H1 (cell line): ENCODE data around the gene MROH8.

Source experiments
- CREB1 ChIP-seq: IDR thresholded peaks from 2 replicates; pipeline ENCODE4 v1.6.1; 2012; ENCODE audit warnings: inconsistent platforms
- CTBP2 ChIP-seq: IDR thresholded peaks from 2 replicates; pipeline ENCODE4 v1.7.0; 2011; ENCODE audit warnings: borderline replicate concordance, mild to moderate bottlenecking, moderate library complexity, mixed read lengths, low read length; ENCODE audit not compliant: insufficient read depth, insufficient read length
- EP300 ChIP-seq, 2 experiments: IDR thresholded peaks; 1 replicate in 1 of 2; 2 replicates in 1 of 2; pipeline ENCODE4 v1.6.1; 2011 to 2012; ENCODE audit warnings: low read depth in 2 of 2, low read length in 2 of 2, mild to moderate bottlenecking in 2 of 2, borderline replicate concordance in 1 of 2, inconsistent platforms in 1 of 2, moderate library complexity in 1 of 2
- GABPA ChIP-seq: IDR thresholded peaks from 2 replicates; pipeline ENCODE4 v1.6.1; 2011; ENCODE audit warnings: mild to moderate bottlenecking, low read length, moderate library complexity, borderline replicate concordance; ENCODE audit not compliant: insufficient read depth
- HDAC2 ChIP-seq, 2 experiments: fragments of 300-600 bp in 1 of 2; sonication (generic) in 1 of 2; IDR thresholded peaks; 2 replicates each; pipeline ENCODE4 v1.6.1; 2011 to 2012; ENCODE audit warnings: low read depth in 2 of 2, low read length in 2 of 2, mild to moderate bottlenecking in 2 of 2, moderate library complexity in 2 of 2, borderline replicate concordance in 1 of 2, inconsistent platforms in 1 of 2
- POLR2A ChIP-seq, 2 experiments: IDR thresholded peaks; 1 replicate in 1 of 2; 2 replicates in 1 of 2; pipeline ENCODE4 v1.6.1; 2011; ENCODE audit warnings: low read depth in 2 of 2, low read length in 2 of 2, mild to moderate bottlenecking in 2 of 2; ENCODE audit errors: control extremely low read depth in 1 of 2
- RAD21 ChIP-seq, 2 experiments: IDR thresholded peaks in 1 of 2; conservative IDR thresholded peaks in 1 of 2; 2 replicates each; pipeline ENCODE4 v1.6.1; 2011; ENCODE audit warnings: low read depth in 2 of 2, low read length in 2 of 2, improper control_type of control experiment in 1 of 2, inconsistent platforms in 1 of 2, mild to moderate bottlenecking in 1 of 2, moderate library complexity in 1 of 2
- SRF ChIP-seq: IDR thresholded peaks from 2 replicates; pipeline ENCODE4 v1.6.1; 2011; ENCODE audit warnings: mild to moderate bottlenecking, low read depth, low read length, moderate library complexity
- SUZ12 ChIP-seq: fragments of 200-600 bp; sonication (generic); IDR thresholded peaks from 2 replicates; pipeline ENCODE4 v1.6.1; 2012; ENCODE audit warnings: mild to moderate bottlenecking, inconsistent platforms, low read length, moderate library complexity, mixed read lengths
- YY1 ChIP-seq: IDR thresholded peaks from 2 replicates; pipeline ENCODE4 v1.6.1; 2011; ENCODE audit warnings: low read depth, mild to moderate bottlenecking, low read length
- ZNF274 ChIP-seq: IDR thresholded peaks from 2 replicates; pipeline ENCODE4 v1.7.0; 2012; ENCODE audit warnings: low read length, borderline replicate concordance; ENCODE audit errors: extremely low read depth
- TF ChIP-seq, protein P1 (sequence below), 3 experiments: IDR thresholded peaks; 1 replicate in 2 of 3; 2 replicates in 1 of 3; pipeline versions ENCODE4 v1.5.1 to v1.6.1; 2011; ENCODE audit warnings: low read length in 3 of 3, mild to moderate bottlenecking in 3 of 3, inconsistent platforms in 2 of 3, low read depth in 1 of 3, moderate library complexity in 1 of 3; ENCODE audit not compliant: insufficient read depth in 1 of 3; ENCODE audit errors: control extremely low read depth in 1 of 3
- TF ChIP-seq, protein P2 (sequence below): IDR thresholded peaks from 2 replicates; pipeline ENCODE4 v1.6.1; 2012; ENCODE audit warnings: inconsistent platforms

DNA sequence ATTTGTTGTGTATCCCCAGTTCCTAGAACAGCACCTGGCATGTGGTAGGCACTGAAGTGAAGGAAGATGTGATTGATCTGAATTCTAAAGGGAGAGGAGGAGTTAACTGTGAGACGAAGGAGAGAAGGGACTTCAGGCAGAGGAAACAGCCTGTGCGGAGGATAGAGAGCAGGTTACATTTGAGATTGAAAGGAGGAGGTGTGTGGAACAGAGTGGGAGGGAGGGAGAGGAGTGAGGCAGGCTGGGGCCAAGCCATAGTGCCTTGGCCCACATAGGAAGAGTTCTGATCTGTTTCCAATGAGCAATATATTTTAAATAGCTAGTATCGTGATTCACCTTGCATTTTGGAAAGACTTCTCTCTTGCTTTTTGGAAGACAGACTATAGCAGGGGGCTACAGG lies 13.9 kb upstream of the MROH8 start:
- TF ChIP-seq, protein P1, sequence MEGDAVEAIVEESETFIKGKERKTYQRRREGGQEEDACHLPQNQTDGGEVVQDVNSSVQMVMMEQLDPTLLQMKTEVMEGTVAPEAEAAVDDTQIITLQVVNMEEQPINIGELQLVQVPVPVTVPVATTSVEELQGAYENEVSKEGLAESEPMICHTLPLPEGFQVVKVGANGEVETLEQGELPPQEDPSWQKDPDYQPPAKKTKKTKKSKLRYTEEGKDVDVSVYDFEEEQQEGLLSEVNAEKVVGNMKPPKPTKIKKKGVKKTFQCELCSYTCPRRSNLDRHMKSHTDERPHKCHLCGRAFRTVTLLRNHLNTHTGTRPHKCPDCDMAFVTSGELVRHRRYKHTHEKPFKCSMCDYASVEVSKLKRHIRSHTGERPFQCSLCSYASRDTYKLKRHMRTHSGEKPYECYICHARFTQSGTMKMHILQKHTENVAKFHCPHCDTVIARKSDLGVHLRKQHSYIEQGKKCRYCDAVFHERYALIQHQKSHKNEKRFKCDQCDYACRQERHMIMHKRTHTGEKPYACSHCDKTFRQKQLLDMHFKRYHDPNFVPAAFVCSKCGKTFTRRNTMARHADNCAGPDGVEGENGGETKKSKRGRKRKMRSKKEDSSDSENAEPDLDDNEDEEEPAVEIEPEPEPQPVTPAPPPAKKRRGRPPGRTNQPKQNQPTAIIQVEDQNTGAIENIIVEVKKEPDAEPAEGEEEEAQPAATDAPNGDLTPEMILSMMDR (IDR thresholded peaks at IDR 0.05; ENCODE audit: control extremely low read depth in 1 of 3, insufficient read depth in 1 of 3, low read depth in 1 of 3, low read length in 3 of 3), result no peak
- TF ChIP-seq SRF (no peak), HDAC2 (IDR thresholded peaks at IDR 0.05; ENCODE audit: borderline replicate concordance in 1 of 2, low read depth in 2 of 2, low read length in 2 of 2) (no peak), RAD21 (IDR thresholded peaks at IDR 0.05 in 1 of 2, conservative IDR thresholded peaks at IDR 0.05 in 1 of 2; ENCODE audit: low read depth in 2 of 2, low read length in 2 of 2) (no peak), ZNF274 (no peak), CREB1 (no peak), POLR2A (IDR thresholded peaks at IDR 0.05; ENCODE audit: control extremely low read depth in 1 of 2, low read depth in 2 of 2, low read length in 2 of 2) (no peak), SUZ12 (no peak), YY1 (no peak), EP300 (IDR thresholded peaks at IDR 0.05; ENCODE audit: borderline replicate concordance in 1 of 2, low read depth in 2 of 2, low read length in 2 of 2) (no peak), GABPA (no peak), CTBP2 (no peak)
- TF ChIP-seq, protein P2, sequence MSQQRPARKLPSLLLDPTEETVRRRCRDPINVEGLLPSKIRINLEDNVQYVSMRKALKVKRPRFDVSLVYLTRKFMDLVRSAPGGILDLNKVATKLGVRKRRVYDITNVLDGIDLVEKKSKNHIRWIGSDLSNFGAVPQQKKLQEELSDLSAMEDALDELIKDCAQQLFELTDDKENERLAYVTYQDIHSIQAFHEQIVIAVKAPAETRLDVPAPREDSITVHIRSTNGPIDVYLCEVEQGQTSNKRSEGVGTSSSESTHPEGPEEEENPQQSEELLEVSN, result no peak
